ENCODE results near the gene PIGK. TPM values are rescaled to one million over a fixed set of nuclear protein-coding genes. Genes with fewer than 3 reads are reported as not detected.

The PIGK gene
- total and polyA plus RNA-seq, 12 donors: 3.4 to 44.5 (median 27.3) TPM

DNA sequence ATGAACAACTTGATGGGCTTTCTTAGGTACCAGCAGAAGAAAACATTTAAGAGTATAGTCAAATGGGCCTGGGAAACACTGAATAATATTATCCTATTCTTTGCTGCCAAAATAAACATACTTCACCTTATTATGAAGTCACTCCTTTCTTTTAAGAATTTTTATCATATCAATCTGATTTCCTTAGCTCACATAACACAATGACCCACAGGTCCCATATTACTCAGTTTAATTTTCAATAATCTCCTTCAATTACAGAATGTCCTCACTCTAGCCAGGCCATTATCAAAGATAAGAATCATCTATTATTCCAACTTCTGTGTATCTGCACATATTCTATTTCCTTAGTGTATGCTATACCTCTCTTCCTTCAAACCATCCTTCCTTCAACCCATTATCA is 63.0 kb downstream of the PIGK start:
- H3K4me1 ChIP-seq (replicated peaks in 1 of 2): no peaks in the 10 kb centered on the region
- no peak for DNase-seq
- no peaks in the 10 kb centered on the region for H3K36me3 ChIP-seq (replicated peaks in 1 of 2)
- H3K27ac ChIP-seq: no peak overlapping the region
- no peaks in the 10 kb centered on the region for H3K9me3 ChIP-seq (replicated peaks in 1 of 3)
- H3K4me3 ChIP-seq: no peak overlapping the region
- intact Hi-C loops (cut with DNase I): no loop called here
- no peak for TF ChIP-seq POLR2A (IDR thresholded peaks at IDR 0.05)
- TF ChIP-seq, protein P1, sequence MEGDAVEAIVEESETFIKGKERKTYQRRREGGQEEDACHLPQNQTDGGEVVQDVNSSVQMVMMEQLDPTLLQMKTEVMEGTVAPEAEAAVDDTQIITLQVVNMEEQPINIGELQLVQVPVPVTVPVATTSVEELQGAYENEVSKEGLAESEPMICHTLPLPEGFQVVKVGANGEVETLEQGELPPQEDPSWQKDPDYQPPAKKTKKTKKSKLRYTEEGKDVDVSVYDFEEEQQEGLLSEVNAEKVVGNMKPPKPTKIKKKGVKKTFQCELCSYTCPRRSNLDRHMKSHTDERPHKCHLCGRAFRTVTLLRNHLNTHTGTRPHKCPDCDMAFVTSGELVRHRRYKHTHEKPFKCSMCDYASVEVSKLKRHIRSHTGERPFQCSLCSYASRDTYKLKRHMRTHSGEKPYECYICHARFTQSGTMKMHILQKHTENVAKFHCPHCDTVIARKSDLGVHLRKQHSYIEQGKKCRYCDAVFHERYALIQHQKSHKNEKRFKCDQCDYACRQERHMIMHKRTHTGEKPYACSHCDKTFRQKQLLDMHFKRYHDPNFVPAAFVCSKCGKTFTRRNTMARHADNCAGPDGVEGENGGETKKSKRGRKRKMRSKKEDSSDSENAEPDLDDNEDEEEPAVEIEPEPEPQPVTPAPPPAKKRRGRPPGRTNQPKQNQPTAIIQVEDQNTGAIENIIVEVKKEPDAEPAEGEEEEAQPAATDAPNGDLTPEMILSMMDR (IDR thresholded peaks at IDR 0.05): no peak
- no peaks in the 10 kb centered on the region for H3K27me3 ChIP-seq

DNA sequence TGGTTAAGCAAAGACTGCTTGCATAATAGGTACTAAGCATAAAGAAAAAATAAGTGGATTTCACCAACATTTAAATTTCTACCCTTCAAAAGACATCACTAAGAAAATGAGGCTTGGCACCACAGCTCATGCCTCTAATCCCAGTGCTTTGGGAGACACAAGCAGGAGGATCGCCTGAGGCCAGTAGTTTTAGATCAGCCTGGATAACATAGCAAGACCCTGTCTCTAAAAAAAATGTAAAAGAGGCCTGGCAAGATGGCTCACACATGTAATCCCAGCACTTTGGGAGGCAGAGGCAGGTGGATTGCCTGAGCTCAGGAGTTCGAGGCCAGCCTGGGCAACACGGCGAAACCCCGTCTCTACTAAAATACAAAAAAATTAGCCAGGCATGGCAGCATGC is 73.0 kb downstream of the PIGK start:
- DNase-seq: no peak
- H3K27ac ChIP-seq: no peak overlapping the region
- no peaks in the 10 kb centered on the region for H3K4me1 ChIP-seq (replicated peaks in 1 of 2)
- H3K4me3 ChIP-seq: no peak overlapping the region
- TF ChIP-seq POLR2A (IDR thresholded peaks at IDR 0.05): no peak
- TF ChIP-seq, protein P1 (IDR thresholded peaks at IDR 0.05): no peak
- H3K27me3 ChIP-seq: no peaks in the 10 kb centered on the region
- peaks cover 0 to 6% (median 0%) of the 10 kb centered on the region in 3 donors for H3K9me3 ChIP-seq (replicated peaks in 1 of 3)
- WGBS, 4 donors: 94 to 98% (median 94%) methylated on average over 5 of the region's 5 CpGs
- intact Hi-C loops (cut with DNase I): loop anchor here (5.0 to 10.0 kb wide), 2 partner anchors 386 to 389 kb away; no protein-coding TSS in a partner anchor
- H3K36me3 ChIP-seq (replicated peaks in 1 of 2): no peaks in the 10 kb centered on the region

DNA sequence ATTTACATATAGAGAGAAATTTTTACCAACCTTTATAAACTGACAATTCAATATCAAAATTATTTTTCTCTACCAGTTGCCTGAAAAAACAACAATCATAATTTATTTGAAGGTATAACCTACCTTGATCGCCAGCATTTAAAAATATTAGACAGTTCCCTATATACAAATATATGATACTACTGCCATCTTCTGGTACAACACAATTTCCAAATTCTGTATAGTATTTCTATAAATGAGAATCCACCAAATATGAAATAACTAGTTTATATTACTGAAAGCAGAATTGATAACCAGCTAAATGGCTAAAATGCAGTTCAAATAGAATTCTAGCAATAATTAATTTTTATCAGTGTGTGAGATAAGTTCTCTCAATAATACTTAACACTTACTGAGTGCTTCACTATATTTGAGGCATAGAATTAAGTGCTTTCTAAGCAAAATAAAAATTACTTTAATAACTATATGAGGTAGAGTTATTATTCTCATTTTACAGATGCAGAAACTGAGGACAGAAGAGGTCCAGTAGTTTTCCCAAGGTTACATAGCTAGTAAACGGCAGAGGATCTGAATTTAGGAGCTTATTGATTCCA is 75.6 kb downstream of the PIGK start:
- no peak overlapping the region for H3K27ac ChIP-seq
- H3K36me3 ChIP-seq (replicated peaks in 1 of 2): no peaks in the 10 kb centered on the region
- no peaks in the 10 kb centered on the region for H3K27me3 ChIP-seq
- TF ChIP-seq, protein P1 (IDR thresholded peaks at IDR 0.05): peak in 5 of 6 experiments; percentile 10 to 45 (median 22)
- no peak for TF ChIP-seq POLR2A (IDR thresholded peaks at IDR 0.05)
- no peak overlapping the region for H3K4me3 ChIP-seq
- no peaks in the 10 kb centered on the region for H3K4me1 ChIP-seq (replicated peaks in 1 of 2)
- H3K9me3 ChIP-seq (replicated peaks in 1 of 3): peaks cover 0 to 6% (median 0%) of the 10 kb centered on the region in 3 donors
- intact Hi-C loops (cut with DNase I): loop anchor here in 1 of 2 donors (10.0 kb wide), 1 partner anchor 391 kb away; no protein-coding TSS in a partner anchor
- DNase-seq: no peak
- WGBS, 4 donors: 55 to 62% (median 58%) methylated on average over 2 of the region's 2 CpGs

DNA sequence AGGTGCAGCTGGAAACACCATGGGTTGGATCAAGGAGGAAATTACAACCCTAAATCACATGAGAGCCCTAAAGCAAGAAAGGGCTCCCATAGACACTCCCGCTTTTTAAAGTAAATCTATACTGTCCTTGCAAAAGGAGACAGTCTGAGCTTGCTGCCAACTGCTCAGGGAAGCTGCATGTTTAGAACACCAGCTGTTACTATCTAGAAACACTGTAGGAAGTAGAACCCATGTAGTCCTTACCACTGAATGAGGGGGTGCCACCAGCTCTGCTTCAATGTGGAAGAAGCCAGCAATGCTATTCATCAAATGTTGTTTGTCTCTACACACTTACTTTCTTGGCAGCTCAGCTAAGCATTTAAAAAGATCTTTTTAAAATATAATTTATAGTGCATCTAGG is 79.8 kb downstream of the PIGK start:
- Histone ChIP-seq H3K36me3 (replicated peaks in 1 of 2) (no peaks in the 10 kb centered on the region), H3K4me1 (replicated peaks in 1 of 2) (no peaks in the 10 kb centered on the region), H3K27ac (no peak overlapping the region), H3K4me3 (no peak overlapping the region), H3K27me3 (no peaks in the 10 kb centered on the region), H3K9me3 (replicated peaks in 1 of 3) (no peaks in the 10 kb centered on the region)
- no peak for DNase-seq
- intact Hi-C loops (cut with DNase I): loop anchor here in 1 of 2 donors (10.0 kb wide), 1 partner anchor 995 kb away; no protein-coding TSS in a partner anchor
- WGBS, 4 donors: 94 to 100% (median 100%) methylated on average over 1 of the region's 1 CpG
- TF ChIP-seq POLR2A (IDR thresholded peaks at IDR 0.05): no peak
- TF ChIP-seq, protein P1 (IDR thresholded peaks at IDR 0.05): no peak
